ENCODE data around the gene VAV3. TPM values are rescaled to one million over a fixed set of nuclear protein-coding genes. Genes with fewer than 3 reads are reported as not detected.

The VAV3 gene
- total RNA-seq, 1 donor from 2014 or later, result 25.8 TPM

- peak overlapping the region; percentile 93 for H3K4me3 Mint-ChIP-seq (ENCODE audit: unreplicated experiment)
- peak; percentile 35 for DNase-seq
- H3K27ac Mint-ChIP-seq (ENCODE audit: unreplicated experiment), result peak overlapping the region; percentile 74
- no peak for TF ChIP-seq CTCF (IDR thresholded peaks at IDR 0.05; ENCODE audit: partially characterized antibody, unreplicated experiment)
- H3K9me3 Mint-ChIP-seq (ENCODE audit: unreplicated experiment), result peaks cover 12% of the 10 kb centered on the region
- peaks cover 4% of the 10 kb centered on the region for H3K36me3 Mint-ChIP-seq (ENCODE audit: unreplicated experiment)
- H3K27me3 Mint-ChIP-seq (ENCODE audit: unreplicated experiment), result peaks cover 17% of the 10 kb centered on the region
- peaks cover 19% of the 10 kb centered on the region for H3K4me1 Mint-ChIP-seq (ENCODE audit: low read depth, unreplicated experiment)
Measured at GRCh38 chr1:107964336-107965109, 457 bp downstream of the VAV3 start.

DNA sequence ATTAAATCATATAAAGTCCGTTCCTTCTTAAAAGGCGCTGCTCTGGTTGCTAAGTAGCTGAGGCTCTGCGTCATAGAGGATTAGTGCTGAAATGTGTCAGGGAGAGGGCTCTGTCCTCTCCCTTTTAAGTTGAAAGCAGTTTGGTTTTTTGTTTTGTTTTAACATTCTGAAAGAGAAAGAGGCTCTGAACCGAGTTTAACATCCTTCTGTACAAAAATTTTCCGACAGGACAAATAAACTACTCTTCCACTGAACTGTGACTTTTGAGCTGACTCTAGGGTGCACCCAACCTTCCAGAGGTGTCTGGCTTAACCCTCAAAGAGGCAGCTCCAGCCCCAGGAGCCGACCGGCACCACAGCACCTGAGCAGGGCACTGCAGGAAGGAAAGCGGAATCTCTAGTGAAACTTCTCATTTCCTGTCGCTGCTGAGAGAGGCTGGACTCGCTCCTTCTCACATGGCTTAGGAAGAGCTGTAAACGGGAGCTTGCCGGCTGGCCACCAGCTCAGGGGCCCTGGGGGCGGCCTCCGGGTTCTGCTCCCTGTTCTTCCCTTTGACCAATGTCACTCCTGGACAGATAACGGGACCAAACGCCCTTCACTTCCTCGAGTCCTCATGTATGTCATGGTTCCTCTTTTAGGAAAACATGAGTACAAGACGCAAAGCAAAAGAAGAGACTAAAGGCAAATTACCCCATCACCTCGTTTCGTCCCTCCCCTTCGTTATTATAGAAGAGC, 1.2 kb downstream of the VAV3 start:
- peaks cover 6% of the 10 kb centered on the region for H3K36me3 Mint-ChIP-seq (ENCODE audit: unreplicated experiment)
- peak overlapping the region; percentile 93 for H3K4me3 Mint-ChIP-seq (ENCODE audit: unreplicated experiment)
- H3K27ac Mint-ChIP-seq (ENCODE audit: unreplicated experiment), result peak overlapping the region; percentile 74
- peaks cover 20% of the 10 kb centered on the region for H3K4me1 Mint-ChIP-seq (ENCODE audit: low read depth, unreplicated experiment)
- DNase-seq, result peak; percentile 35
- H3K27me3 Mint-ChIP-seq (ENCODE audit: unreplicated experiment), result peaks cover 17% of the 10 kb centered on the region
- peaks cover 12% of the 10 kb centered on the region for H3K9me3 Mint-ChIP-seq (ENCODE audit: unreplicated experiment)
- no peak for TF ChIP-seq CTCF (IDR thresholded peaks at IDR 0.05; ENCODE audit: partially characterized antibody, unreplicated experiment)

DNA sequence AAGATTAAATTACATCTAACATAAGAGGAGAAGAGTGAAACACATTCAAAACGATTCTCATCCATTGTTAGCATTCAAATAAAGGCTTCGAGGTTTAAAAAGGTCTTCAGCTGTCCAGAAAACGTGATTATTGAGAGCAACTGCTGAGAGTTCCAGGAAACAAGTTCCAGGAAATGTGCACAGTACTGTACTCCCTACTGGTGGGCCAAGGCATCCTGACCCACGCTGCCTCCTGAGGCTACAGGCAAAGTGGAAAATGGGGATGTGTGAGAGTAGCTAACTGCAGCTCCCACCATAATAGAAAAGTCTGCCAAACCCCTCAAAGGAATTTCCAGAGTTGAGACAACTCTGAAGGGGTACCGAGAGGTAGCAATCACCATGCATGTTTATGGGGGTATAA, 2.0 kb downstream of the VAV3 start:
- no peak for TF ChIP-seq CTCF (IDR thresholded peaks at IDR 0.05; ENCODE audit: partially characterized antibody, unreplicated experiment)
- H3K36me3 Mint-ChIP-seq (ENCODE audit: unreplicated experiment), result peaks cover 6% of the 10 kb centered on the region
- peaks cover 12% of the 10 kb centered on the region for H3K9me3 Mint-ChIP-seq (ENCODE audit: unreplicated experiment)
- H3K27me3 Mint-ChIP-seq (ENCODE audit: unreplicated experiment), result peaks cover 17% of the 10 kb centered on the region
- no peak overlapping the region for H3K27ac Mint-ChIP-seq (ENCODE audit: unreplicated experiment)
- H3K4me3 Mint-ChIP-seq (ENCODE audit: unreplicated experiment), result peak overlapping the region; percentile 93
- peaks cover 20% of the 10 kb centered on the region for H3K4me1 Mint-ChIP-seq (ENCODE audit: low read depth, unreplicated experiment)
- peak; percentile 19 for DNase-seq

DNA sequence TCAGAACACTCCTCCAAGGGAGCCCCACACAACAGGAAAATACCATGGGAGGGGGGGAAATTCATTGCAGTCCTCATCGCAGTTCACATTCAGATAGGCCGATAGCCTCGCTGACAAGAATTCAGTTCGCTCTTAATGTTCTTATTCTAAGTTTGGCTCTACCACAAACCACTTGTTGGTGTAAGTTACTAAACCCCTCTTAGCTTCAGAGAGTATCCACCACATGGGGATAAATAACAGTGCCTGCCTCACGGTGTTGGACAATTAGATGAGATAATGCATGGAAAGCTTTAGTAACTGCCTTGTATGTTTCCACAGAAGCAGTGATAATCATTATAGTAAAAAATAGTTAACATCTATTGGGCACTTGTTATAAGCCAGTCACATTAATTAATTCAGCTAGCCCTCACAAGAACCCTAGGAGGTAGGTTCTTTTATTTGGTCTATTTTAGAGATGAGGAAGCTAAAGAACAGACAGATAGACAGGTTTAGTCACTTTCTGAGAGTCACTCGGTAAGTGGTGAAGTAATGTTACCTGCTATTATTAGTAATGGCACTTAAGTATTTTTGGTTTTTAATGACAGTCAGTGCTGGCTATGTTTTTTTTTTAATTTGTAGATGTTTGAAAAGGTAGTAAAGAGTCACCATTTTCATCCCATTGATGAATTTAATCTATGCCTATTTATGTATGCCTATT, 10.1 kb downstream of the VAV3 start:
- no peak for TF ChIP-seq CTCF (IDR thresholded peaks at IDR 0.05; ENCODE audit: partially characterized antibody, unreplicated experiment)
- no peak overlapping the region for H3K4me3 Mint-ChIP-seq (ENCODE audit: unreplicated experiment)
- peaks cover 2% of the 10 kb centered on the region for H3K27me3 Mint-ChIP-seq (ENCODE audit: unreplicated experiment)
- peak overlapping the region; percentile 80 for H3K27ac Mint-ChIP-seq (ENCODE audit: unreplicated experiment)
- H3K36me3 Mint-ChIP-seq (ENCODE audit: unreplicated experiment), result peaks cover 6% of the 10 kb centered on the region
- DNase-seq, result no peak
- peaks cover 33% of the 10 kb centered on the region for H3K4me1 Mint-ChIP-seq (ENCODE audit: low read depth, unreplicated experiment)
- H3K9me3 Mint-ChIP-seq (ENCODE audit: unreplicated experiment), result peaks cover 4% of the 10 kb centered on the region
